ENCODE results near the gene SYT15.
"Not testable (repeated sequence)": the region's sequence is repeated elsewhere in the genome, so short reads cannot be mapped to it uniquely, and the experiment has no call there.

The SYT15 gene

DNA sequence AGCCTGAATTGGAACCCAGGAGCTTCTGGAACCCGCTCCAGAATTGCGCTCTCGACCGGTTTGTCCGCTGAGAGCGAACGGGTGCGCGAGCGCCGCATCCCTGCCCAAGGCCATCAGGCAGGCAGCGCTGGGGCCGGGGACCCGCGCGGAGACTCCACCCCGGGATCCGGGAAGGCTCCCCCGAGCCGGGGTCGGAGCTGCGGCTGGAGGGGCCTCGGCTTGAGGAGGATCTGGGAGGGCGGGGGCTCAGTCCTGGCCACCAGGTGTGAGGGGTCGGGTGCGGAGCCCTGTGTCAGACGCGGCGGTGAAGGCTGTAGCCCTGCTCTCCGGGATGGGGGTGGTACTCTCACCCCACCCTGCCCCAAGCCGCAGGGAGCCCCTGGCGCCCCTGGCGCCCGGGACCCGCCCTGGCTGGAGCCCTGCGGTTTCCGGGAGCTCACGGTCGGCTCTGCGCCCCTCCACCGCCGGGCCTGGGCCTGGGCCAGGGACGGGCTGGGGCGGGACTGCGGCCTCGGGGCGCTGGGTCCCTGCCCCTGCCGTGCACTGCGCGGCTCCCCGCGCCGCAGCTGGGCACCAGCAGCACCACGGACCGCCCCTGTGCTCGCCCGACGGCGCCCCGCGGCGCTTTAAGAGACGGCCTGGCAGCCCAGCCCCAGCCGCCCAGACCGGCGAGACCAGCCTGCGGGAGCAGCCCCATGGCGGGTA lies at the start of gene SYT15:
Gene SYT15 (plus strand): TSS at position 655 of the 705 bp plus-strand sequence. CDS start 41 bp downstream, at position 696.
- not testable (repeated sequence) for DNase-seq (ENCODE audit: low read depth); H3K4me3 ChIP-seq (ENCODE audit: low read depth, low read length)

DNA sequence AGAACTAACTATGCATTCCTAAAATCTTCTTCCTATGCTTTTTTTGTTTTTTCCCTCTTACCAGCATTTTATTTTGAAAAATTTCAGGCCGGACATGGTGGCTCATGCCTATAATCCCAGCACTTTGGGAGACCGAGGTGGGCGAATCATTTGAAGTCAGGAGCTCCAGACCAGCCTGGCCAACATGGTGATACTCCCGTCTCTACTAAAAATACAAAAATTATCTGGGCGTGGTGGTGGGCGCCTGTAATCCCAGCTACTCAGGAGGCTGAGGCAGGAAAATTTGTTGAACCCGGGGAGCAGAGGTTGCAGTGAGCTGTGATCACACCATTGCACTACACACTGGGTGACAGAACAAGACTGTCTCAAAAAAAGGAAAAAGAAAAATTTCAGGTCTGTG lies 49.2 kb upstream of the SYT15 start:
- DNase-seq (ENCODE audit: low read depth), result not testable (repeated sequence)

DNA sequence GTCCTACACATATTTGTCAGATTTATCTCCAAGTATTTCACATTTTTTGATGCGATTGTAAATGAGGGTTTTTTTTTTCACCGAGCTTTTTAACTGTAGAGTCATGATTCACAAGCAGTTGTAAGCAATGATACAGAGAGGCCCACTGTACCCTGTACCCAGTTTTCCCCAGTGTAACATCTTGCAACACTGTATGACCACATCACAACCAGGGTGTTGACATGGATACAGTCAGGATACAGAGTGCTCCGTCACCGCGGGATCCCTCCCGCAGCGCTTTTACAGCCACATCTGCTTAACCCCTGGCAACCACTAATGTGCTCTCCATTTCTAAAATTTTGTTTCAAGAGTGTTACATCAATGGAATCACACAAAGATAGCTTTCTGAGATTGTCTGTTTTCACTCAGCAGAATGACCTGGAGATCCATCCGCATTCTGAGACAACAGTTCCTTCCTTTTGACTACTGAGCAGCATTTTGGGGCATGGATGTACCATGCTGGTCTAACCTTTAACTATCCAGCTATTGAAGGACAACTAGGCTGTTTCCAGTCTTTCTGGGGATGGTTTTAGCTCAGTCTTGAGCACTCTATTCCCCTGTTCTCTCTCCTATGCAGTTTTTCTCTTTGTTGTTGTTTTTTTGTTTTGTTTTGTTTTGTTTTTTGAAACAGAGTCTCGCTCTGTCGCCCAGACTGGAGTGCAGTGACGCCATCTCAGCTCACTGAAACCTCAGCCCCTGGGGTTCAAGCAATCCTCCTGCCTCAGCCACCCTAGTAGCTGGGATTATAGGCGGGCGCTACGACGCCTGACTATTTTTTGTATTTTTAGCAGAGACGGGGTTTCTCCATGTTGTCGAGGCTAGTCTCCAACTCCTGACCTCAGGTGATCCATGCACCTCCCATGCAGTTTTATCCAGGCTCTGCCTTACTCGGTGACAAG lies 48.4 kb upstream of the SYT15 start:
- H3K4me3 ChIP-seq (ENCODE audit: low read depth, low read length), result no peak overlapping the region
- DNase-seq (ENCODE audit: low read depth), result peak; percentile 92

More for the DNA sequence above, 49.2 kb upstream of the SYT15 start:
- not testable (repeated sequence) for H3K4me3 ChIP-seq (ENCODE audit: low read depth, low read length)

DNA sequence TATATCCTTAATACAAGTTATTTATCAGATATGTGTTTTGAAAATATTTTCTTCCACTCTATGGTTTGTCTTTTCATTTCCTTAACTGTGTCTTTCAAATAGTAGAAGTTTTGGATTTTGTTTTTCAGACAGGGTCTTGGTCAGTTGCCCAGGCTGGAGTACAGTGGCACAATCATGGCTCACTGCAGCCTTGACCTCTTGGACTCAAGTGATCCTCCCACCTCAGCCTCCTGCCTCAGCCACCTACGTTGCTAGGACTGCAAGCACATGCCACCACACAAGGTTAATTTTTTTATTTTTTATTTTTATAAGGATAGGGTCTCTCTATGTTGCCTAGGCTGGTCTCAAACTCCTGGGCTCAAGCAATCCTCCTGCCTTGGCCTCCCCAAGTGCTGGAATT lies 46.7 kb upstream of the SYT15 start:
- not testable (repeated sequence) for DNase-seq (ENCODE audit: low read depth); H3K4me3 ChIP-seq (ENCODE audit: low read depth, low read length)

More for the DNA sequence above, 48.4 kb upstream of the SYT15 start:
- TF ChIP-seq, protein P1, sequence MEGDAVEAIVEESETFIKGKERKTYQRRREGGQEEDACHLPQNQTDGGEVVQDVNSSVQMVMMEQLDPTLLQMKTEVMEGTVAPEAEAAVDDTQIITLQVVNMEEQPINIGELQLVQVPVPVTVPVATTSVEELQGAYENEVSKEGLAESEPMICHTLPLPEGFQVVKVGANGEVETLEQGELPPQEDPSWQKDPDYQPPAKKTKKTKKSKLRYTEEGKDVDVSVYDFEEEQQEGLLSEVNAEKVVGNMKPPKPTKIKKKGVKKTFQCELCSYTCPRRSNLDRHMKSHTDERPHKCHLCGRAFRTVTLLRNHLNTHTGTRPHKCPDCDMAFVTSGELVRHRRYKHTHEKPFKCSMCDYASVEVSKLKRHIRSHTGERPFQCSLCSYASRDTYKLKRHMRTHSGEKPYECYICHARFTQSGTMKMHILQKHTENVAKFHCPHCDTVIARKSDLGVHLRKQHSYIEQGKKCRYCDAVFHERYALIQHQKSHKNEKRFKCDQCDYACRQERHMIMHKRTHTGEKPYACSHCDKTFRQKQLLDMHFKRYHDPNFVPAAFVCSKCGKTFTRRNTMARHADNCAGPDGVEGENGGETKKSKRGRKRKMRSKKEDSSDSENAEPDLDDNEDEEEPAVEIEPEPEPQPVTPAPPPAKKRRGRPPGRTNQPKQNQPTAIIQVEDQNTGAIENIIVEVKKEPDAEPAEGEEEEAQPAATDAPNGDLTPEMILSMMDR (IDR thresholded peaks at IDR 0.05; ENCODE audit: low read depth, low read length), result no peak
- TF ChIP-seq, protein P2, sequence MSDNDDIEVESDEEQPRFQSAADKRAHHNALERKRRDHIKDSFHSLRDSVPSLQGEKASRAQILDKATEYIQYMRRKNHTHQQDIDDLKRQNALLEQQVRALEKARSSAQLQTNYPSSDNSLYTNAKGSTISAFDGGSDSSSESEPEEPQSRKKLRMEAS (IDR thresholded peaks at IDR 0.05; ENCODE audit: low read depth, low read length), result peak; percentile 42; the same call in 1 of the 2 replicates

DNA sequence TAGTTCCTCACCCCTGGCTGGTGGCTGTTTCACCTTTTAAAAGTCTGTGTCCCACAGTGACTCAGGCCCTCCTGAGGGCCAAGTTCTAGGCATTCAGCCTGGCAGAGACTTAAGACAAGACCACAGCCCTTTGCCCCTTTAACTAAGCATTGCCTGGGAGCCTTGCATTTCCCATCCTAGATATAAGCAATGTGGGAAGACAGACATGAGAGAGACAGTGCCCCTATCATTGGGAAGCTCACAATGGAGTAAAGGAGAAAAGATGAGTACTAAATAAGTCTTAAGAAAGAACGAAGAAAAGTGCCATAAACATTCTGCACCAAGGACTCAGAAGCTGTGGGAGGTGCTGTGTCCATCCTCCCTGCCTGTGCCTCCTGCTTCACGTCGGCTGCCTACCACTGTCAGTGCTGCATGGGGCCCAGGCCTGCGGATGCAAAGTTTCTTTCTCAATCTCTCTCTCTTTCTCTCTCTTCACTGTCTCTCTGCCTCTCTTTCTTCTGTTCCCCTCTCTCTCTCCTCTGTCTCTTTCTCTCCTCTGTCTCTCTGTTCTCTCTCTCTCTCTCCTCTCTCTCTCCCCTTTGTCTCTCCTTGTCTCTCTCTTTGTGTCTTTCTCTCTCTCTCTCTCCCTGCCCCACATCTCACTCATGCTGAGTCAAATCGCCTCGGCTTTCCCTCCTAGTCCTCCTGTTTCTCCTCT lies 44.0 kb upstream of the SYT15 start:
- TF ChIP-seq POLR2A (IDR thresholded peaks at IDR 0.05; ENCODE audit: extremely low read depth, insufficient read length) (no peak), MYC (IDR thresholded peaks at IDR 0.05; ENCODE audit: low read depth, low read length) (no peak)
- TF ChIP-seq, protein P1 (IDR thresholded peaks at IDR 0.05; ENCODE audit: low read depth, low read length), result no peak
- H3K4me3 ChIP-seq (ENCODE audit: low read depth, low read length), result no peak overlapping the region
- DNase-seq (ENCODE audit: low read depth), result no peak

DNA sequence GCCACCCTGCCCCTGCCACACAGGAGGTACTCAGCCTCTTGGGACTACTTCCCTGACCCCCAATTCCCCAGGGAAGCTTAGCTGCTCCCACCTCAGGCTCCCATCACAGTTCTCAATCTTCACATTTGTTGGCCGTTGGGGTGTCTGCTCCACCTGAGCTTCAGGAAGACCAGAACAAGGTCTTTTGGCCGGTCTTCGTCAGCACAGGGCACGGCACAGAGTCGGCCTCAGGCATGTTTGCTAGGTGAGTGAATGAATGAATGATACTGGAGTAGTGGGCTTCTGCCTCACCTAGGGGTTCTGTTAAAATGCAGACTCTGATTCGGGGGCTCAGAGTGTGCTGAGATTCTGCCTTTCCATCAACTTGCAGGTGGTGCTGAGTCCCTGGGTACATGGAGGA lies 42.8 kb upstream of the SYT15 start:
- TF ChIP-seq, protein P2 (IDR thresholded peaks at IDR 0.05; ENCODE audit: low read depth, low read length), result no peak
- TF ChIP-seq, protein P1 (IDR thresholded peaks at IDR 0.05; ENCODE audit: low read depth, low read length), result no peak
- TF ChIP-seq POLR2A (IDR thresholded peaks at IDR 0.05; ENCODE audit: extremely low read depth, insufficient read length), result no peak
- no peak for DNase-seq (ENCODE audit: low read depth)
- H3K4me3 ChIP-seq (ENCODE audit: low read depth, low read length), result no peak overlapping the region

DNA sequence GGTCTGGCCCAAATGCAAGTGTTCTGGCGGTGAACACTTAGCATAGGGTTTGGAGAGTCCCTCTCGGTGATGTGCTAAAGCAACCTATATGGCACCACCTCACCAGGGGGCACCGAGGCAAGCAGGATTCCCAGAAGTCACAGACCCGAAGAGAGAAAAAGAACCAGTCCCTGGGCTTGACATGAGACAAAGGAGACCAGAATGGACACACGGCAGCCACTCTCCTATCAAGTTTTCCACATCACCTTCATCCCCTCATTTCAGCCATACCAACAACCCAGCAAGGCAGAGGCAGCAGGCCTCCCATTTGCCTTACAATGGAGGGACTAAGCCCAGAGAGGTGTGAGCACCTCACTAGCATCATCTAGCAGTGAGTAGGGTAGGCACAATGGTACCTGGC lies 42.1 kb upstream of the SYT15 start:
- H3K4me3 ChIP-seq (ENCODE audit: low read depth, low read length), result no peak overlapping the region
- no peak for DNase-seq (ENCODE audit: low read depth)
- TF ChIP-seq, protein P2 (IDR thresholded peaks at IDR 0.05; ENCODE audit: low read depth, low read length), result no peak
- TF ChIP-seq POLR2A (IDR thresholded peaks at IDR 0.05; ENCODE audit: extremely low read depth, insufficient read length), result no peak
- TF ChIP-seq, protein P1 (IDR thresholded peaks at IDR 0.05; ENCODE audit: low read depth, low read length), result no peak
- no peak for TF ChIP-seq MYC (IDR thresholded peaks at IDR 0.05; ENCODE audit: low read depth, low read length)

All from NB4 (cell line).